HG03060 (cell line): Measurements from ENCODE around the gene CCNC.
A peak's percentile ranks its signal among the peaks of the same experiment; 100 is the strongest.
"Not testable (repeated sequence)": the region's sequence is repeated elsewhere in the genome, so short reads cannot be mapped to it uniquely, and the experiment has no call there.

Experiments
- ATAC-seq: cut with Tn5 transposase; IDR thresholded peaks from one replicate; pipeline ENCODE4 v1.9.1; 2021; ENCODE audit warnings: low read depth, moderate number of reproducible peaks; ENCODE audit not compliant: unreplicated experiment

The CCNC gene

DNA sequence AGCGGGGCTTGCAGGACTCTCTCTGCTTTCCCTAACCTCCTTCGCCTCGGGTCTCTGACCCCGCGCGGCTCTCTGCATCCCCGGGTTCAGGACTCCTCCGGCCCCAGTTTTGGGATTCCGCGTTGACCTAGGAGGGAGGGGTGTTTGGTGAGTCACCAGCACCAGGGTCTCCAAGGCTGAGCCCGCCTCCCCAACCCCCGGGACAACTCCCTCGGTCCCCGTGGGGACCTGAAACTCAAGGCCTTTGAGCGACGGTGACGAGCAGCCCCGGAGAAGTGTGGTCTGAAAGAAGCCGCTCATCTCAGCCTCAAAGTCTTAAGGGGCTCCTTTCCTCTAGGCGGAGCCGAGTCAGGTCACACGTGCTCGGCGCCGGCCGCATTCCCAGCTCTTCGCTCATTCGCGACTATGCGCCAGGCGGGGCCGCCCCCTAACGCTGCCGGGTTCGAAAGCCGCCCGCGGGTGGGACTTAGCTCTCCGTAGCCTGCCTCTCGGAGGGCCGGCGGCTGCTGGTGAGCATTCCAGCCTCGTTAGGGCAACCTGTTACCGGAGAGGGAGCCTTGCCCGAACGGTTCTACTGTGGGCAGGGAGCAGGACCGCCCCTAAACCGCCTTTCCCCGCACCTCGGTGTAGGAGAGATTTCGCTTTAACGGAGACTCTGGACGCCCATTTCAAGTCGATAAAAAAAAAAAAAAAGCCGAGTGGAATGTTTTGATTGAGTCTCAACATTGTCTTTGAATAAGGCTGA, 35.1 kb upstream of the CCNC start:
- ATAC-seq: no peak

DNA sequence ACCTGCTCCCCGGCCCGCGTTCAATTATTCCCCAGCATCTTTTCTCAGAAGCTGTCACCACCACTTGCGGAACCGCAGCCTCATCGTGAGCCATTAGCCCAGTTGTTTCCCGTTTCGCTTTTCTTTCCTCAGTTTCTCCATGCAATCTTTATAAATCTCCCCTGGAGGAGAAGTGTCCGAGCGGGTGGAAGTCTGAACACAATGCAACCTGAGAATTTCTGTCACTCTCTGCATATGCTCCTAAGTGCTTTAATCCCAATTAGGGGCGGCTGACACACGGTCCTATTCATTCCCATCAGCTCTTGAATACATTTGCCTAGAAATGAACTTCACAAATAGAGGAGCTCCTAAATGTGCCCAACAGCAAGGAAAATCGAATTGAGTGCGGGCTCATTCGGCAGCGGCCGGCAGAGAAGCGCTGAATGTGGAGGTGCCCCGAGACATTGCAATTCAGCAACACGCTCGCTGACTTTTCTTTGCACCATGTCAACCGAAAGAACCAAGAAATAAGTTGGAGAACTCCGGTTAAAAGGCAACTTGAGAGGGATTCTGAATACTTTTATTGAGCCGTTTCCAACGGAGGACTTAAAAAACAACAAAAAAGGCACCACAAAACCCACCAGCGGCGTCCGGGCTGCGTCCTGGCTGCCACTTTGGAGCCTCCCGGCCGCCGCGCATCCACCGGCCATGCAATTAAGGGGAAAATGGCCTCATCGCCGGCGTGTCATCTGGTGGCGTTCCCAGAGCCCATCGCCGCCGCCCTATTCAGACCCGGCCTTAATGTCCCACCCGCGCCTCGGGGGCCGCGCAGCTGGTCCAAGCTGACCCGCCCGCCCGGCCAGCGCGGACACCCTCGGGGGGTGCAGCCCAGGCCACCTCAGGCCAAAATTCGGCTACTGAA, 34.3 kb upstream of the CCNC start:
- ATAC-seq: no peak

DNA sequence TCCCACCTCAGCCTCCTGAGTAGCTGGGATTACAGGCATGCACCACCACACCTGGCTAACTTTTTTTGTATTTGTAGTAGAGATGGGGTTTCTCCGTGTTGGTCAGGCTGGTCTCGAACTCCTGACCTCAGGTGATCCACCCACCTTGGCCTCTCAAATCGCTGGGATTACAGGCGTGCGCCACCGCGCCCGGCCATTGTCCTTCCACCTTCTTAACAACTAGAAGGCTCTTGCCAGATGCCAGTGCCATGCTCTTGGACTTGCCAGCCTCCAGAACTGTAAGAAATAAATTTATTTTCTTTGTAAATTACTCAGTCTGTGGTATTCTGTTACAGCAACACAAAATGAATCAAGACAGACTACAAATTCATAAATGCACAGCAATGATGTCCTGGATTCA, 26.2 kb upstream of the CCNC start:
- not testable (repeated sequence) for ATAC-seq

DNA sequence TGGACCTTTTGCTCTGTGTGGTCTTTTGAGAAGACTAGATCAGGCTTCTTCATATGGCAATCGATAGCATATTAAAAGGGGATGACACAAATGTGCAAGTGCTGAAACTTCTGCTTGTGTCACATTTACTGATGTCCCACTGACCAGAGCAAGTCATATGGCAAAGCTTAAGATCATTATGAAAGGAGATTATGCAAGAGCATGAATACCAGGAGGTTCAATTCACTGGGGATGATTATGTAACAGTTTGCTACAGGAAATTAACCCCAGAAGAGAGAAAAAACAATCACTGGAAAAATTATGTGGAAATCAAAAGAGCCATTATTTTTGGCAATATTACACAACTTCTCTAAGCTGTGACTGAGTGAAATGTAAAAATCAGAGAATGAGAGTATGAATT, 24.4 kb upstream of the CCNC start:
- no peak for ATAC-seq

DNA sequence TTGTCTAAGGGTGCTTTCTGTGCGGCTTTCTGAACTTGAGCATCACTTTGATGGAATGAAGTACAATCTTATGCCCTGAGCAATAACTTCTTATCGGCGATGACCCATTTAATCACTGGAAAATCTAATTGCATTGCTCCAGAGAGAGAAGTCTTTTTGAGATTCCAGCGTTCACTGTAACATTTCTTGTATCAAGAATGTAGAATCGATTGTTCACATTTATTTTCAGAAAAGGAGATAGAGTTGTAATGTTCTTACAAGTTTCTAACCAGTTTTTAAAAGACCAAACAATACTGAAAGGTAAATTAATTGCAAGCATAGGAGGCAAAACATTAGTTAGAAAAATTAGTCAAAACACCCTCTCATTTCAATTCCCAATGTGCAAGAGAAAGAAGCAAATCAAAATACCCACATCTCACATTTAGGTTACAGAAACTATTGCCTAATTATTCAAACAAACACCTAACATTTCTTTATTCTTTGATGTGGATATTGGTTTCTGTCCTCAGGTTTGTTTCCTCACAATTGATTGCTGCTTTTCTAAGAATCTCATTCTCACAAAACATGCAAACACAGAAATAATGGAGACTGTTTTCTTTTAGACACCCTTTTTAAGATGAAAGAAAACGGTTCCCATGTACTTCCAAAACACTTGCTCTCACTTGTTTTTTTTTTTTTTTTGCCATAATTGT, 23.4 kb upstream of the CCNC start:
- no peak for ATAC-seq

DNA sequence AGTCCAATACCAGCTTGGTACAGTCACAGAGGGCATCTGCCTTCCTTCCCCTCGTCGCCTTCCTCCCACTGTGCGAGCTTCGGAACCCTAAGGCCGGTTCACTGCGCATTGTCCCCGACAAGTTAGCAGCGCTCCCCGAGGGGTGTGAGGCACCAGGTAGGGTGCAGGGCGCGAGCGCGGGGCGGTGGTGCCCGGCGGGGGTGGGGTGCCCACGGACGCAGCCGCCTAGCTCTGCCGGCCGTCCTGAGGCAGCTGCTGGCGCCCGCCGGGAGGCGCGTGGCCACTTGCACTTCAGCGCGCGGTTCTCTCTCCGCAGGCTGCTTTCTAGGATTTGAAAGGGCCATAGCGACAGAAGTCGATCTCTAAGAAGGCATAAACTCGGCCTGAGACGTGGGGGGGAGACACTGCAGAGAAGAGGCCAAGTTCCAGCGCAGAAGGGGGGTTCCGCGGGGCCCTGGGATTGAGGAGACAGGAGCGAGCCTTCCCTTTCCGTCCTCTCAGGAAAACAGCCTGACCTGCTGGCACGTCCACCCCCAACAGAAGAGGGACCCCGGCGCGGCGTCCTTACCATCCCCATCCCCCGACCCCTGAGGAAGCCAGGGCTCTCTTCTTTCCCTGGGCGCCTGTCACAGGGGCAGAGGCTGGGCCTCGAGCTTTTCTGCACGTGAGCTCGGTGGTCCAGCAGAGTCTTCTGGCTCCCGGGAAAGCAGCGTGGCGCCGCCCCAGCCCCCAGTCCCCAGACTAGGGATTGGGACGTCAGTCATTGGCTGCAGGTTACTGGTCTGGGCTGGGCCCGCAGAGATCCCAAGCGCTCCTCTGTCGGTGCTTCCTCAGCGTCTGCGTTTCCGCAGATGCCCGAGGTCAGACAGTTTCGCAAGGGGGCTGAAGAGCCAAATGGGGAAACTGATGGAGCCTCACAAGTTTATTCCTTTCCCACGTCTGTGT, 22.5 kb upstream of the CCNC start:
- no peak for ATAC-seq

DNA sequence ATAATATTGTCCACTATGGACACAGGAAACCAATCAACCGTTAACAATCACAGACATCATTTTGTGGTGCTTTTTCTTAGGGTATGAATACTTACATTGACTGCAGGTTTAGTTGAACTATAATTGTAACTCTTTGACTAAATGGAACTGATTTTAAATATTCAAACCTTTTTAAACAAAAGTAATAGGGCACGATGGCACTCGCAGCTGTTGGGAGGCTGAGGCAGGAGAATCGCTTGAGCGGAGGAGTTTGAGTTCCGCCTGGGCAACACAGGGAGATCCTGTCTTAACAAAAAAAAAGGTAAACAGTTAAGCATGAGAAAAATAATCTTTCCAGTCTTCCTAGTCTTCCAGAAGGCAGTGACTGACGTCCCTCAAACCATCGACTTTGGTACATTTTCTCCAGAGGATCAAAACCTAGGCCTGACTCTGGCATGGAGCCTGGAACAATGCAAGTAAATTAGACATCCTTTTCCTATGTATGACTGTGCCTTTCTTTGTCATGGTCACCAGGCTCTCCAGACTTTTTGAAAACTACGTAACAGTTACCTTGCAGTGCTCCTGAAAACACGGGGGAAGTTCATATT, 21.5 kb upstream of the CCNC start:
- ATAC-seq: no peak

DNA sequence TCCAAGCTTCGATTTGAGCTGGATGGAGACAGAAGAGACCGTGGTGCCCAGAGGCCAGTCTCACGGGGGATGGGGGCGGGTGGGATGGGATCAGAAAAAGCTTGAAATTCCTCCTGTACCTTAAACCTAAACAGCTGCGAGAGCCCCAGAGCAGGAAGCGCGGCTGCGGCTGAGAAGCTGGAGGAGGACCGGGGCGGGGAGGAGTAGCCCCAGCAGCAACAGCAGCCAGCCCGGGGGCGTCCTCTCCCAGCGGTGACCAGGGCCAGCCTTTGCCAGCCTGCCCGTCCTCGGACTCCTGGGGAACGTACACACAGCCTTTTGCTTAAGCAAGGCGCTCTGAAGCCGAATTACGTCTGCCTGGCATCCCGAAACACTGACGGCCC, 20.8 kb upstream of the CCNC start:
- ATAC-seq: no peak

DNA sequence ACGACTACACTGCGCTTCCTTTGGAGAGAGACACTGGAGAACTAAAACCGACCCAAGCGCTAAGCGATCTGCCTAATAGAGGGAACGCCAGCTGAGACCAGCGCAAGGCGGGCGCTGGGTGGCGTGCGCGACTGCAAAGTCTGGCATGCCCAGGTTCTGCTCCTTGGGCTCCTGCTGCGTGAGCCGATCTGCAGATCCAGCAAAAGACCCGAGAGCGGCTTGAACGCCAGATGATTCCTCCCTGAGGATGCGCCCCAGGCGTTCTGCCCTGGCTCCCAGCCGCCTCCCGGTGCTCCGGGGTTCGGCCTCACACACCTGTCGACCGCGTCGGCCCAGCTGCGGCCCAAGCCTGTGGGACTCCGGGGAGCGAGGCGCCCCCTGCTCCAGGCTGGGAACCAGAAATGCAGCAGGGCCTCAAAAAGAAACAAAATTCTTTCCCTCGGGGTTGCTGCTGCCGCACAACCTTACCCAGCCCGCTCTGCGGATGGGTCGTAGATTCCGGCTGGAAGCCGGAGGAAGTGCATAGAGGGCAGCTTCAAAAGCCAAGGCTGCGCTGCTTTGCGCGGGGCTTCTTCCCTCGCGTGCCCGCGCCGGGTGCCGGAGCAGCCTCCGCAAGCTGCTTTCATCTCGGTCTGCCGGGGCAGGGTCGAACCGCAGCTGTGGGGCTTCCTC, 20.3 kb upstream of the CCNC start:
- ATAC-seq: peak; percentile 90

DNA sequence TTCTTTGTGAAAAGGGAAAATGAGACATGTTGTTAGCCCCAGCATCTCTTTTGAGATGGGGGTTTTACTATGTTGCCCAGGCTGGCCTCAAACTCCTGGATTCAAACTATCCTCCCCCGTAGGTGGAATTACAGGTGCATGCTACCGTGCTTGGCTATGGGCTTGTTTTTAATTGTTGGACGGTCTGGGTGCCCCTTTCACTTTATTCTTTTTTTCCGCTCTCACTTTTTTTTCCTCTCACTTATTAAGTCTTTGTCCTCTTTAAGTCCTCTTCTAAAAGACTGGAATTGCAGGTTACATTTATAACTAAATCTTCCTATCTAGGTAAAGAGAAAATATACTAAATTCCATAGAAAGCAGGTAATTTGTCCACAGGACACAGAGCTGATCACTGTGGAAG, 19.3 kb upstream of the CCNC start:
- no peak for ATAC-seq

DNA sequence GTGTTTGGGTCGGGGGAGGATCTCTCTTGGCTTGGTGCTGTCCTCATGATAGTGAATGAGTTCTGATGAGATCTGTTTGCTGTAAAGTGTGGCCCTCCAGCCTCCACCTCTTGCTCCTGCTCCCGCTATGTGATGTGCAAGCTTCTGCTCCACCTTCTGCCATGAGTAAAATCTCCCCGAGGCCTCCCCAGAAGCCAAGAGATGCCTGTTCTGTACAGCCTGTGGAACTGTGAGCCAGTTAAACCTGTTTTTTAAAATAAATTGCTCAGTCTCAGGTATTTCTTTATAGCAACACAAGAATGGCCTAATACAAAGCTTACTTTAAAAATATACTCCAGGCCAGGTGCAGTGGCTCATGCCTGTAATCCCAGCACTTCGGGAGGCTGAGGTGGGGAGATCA, 11.3 kb upstream of the CCNC start:
- no peak for ATAC-seq

DNA sequence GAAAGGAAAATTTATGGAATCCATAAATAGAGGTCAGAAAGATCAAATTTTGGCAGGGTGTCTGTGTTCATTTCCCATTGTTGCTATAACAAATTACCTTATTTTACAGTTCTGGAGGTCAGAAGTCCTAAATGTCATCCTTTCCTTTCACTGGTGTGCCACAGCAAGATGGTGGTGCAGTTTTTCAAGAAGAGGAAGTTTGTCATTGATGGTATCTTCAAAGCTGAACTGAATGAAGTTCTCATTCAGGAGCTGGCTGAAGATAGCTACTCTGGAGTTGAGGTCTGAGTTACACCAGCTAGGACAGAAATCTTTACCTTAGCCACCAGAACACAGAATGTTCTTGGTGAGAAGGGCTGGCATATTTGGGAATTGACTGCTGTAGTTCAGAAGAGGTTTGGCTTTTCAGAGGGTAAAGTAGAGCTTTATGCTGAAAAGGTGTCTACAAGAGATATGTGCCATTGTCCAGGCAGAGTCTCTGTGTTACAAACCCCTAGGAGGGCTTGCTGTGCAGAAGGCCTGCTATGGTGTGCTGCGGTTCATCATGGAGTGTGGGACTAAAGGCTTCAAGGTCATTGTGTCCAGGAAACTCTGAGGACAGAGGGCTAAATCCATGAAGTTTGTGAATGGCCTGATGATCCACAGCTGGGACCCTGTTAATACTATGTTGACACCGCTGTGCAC, 7.2 kb upstream of the CCNC start:
- ATAC-seq: no peak

DNA sequence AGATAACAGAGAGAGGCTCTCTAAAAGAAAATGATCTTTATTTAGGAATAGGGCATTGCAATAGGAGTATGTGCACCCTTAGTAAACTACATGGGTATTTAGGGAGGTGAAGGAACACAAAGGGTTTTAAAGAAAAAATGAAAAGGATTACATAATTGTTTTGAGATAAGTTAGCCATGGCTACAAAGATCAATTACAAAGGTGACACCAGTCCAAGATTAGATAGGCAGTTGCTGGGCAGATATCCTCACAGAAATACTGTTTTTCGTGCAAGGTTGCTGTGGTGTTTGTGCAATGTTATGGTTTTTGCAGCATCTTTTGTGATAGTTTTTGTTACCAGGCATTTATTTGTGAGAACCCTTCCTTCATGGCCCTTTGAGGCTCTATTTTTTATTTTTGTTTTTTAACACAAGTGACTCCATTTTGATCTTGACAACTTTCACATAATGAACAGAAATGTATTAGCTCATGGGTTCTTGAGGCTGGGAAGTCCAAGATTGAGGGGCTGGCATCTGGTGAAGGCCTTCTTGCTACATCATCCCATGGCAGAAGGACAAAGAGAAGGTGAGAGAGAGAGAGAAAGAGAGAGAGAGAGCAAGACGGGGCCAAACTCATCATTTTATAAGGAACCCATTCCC, 5.6 kb upstream of the CCNC start:
- ATAC-seq: no peak

DNA sequence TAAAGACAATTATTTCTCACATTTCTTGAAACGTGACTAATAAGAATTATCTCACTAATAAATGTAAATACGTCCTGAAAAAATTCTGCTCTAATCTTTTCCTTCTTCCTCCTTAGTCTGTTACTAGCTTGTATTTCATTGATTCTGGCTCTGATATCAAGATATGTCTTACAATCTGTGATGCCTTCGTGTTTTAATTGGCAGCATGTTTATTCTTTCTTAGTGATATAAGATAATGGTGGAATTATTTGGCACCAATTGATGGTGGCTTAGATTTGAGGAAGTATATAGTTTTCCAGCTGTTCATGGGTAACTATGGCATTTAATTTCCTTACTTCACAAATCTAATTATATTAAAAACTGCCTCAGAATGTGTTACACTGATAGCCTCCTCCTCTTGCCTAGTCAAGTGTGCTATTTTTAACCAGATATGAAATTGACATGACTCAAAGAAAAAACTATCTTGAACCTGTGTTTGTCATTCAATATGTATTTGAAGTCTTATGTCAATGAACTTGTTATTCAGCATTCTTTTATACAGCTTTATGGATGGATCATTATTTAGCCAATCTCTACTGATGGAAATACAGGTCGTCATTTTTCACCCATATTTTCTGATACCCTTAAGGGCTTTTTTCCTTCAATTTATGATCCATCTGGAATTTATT, 5.3 kb downstream of the CCNC start:
- no peak for ATAC-seq

DNA sequence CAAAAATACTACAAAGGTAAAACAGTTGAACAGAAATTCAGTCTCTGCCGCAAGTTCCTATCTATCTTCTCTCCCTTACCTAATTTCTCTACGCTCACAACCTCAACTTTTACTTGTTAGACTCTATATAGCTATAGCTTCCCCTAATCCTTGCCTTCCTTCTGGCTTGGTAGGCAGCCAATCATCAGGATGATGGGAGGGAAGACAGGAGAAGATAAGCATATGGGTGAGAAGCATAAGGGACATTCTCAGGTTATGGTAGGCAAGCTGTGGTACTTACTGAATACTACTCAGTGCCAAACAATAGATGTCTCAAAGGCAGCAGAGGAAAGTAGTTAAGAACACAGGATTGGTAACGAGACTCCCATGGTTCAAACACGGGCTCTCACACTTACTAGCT, 7.8 kb downstream of the CCNC start:
- no peak for ATAC-seq

DNA sequence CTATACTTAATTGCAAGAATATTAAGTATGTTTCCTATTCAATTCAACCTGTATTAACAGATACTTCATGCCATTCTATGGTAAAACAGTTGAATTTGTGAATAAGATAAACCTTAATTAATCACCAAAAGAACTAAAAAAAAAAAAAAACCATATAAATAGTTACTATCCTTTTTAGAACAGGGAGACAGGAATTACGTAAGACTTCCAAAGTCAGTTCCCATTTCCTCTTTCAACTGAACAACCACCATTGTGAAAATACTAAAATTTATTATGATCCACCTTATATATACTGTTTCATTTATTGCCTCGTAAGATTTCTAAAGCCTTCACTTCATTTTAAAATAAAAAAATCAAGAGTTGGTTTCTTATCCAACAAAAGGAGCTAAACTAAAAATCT, 9.4 kb downstream of the CCNC start:
- ATAC-seq: no peak

DNA sequence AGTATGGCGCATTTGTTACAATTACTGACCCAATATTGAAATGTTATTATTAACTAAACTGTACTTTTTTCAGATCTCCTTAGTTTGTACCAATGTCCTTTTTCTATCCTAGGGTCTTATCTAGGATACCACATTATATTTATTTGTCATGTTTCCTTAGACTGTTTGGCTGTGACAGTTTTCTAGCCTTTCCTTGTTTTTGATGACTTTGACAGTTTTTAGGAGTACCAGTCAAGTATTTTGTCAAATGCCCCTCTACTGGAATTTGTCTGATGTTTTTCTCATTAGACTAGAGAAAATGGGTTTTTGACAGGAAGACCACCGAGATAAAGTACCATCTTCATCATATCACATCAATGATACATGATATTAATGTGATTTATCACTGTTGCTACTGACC, 14.6 kb downstream of the CCNC start:
- ATAC-seq: no peak
